HG03378 (cell line): ENCODE data around the gene RASA3.
"Not testable (repeated sequence)": the region's sequence is repeated elsewhere in the genome, so short reads cannot be mapped to it uniquely, and the experiment has no call there.

ENCODE experiments used
- ATAC-seq: cut with Tn5 transposase; IDR thresholded peaks from one replicate; pipeline ENCODE4 v1.9.1; 2021; ENCODE audit warnings: mild to moderate bottlenecking, moderate library complexity; ENCODE audit not compliant: unreplicated experiment

Gene RASA3

GRCh38 chr13:114114006-114114640, 18.3 kb downstream of the RASA3 start:
- ATAC-seq = no peak

- not testable (repeated sequence) for ATAC-seq
Observed at GRCh38 chr13:114113395-114113794, 19.0 kb downstream of the RASA3 start.

DNA sequence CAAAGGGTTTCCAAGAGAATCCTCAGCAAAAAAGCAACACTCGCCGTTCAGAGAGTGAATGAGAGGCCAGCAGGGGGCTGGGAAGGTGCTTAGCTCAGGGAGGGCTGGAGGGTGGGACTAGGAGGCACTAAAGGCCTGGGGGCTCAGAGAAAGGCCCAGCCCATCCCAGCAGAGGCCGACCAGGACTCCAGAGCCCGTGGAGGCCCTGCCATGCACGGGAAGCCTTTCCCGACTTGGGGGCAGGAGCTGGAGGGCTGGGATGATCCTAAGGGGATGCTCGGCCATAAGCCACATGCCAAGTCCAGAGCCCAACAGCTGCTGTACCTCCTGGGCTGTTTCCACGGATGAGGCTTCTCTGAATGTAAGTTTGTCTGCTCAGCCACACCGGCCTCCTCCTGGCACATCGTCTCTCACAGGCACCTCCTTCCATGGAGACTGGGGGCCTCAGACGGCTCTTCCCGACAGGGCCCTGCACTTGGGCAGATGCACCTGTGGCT, 19.5 kb downstream of the RASA3 start:
- no peak for ATAC-seq

DNA sequence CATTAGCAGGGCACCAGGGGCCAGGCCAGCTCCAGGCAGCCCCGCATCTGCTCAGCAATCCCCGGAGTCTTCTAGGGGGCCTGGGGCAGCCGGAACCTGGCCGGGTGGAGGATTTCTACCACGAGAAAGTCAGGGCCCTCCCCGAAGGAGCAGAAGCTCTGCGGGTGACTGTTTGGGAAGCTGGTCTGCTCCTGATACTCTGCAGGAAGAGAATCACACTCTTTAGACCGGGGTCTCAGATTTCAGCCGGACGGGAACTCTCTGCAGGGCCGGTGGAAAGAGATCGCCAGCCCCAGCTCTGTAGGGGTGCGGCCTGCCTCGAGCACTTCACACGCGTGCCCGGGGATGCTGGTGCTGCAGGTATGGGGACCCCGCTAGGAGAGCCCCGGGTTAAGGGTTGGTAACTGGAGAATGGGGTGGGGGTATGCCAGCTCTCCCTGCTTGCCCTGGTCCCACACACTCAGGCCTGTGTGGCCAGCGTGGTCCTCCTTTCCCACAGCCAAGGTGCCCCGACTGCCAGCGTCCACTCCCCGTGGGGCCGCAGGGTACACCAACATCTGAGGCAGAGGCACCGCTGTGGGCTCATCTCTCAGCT, 20.1 kb downstream of the RASA3 start:
- ATAC-seq = no peak

DNA sequence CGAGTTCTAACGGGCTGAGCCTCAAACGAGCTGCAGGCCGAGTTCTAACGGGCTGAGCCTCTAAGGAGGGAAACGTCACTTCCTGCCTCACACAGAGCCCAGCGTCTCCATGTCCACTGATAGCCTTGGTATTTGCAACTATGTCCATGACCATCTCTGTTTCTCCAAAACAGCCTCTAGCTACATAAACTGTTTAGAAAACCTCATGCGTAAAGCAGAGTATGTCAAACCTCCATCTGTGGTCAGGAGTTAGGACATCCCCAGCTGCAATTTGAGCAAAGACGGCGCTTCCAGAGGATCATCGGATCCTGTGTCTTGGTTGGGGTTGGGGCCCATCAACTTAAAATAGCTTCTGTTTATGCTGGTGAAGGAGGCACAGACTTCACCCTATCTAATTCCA, 20.8 kb downstream of the RASA3 start:
- no peak for ATAC-seq

DNA sequence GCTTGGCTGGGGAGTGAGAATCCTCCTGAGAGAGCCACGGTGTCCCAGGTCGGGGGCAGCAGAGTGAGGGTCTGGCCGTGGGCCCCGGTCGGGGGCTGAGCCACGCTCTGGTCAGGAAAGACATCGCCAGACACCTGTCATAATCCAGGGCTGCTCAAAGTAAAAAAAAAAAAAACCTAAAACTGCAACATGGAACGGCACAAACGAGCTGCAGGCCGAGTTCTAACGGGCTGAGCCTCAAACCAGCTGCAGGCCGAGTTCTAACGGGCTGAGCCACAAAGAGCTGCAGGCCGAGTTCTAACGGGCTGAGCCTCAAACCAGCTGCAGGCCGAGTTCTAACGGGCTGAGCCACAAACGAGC, 21.6 kb downstream of the RASA3 start:
- ATAC-seq = not testable (repeated sequence)

DNA sequence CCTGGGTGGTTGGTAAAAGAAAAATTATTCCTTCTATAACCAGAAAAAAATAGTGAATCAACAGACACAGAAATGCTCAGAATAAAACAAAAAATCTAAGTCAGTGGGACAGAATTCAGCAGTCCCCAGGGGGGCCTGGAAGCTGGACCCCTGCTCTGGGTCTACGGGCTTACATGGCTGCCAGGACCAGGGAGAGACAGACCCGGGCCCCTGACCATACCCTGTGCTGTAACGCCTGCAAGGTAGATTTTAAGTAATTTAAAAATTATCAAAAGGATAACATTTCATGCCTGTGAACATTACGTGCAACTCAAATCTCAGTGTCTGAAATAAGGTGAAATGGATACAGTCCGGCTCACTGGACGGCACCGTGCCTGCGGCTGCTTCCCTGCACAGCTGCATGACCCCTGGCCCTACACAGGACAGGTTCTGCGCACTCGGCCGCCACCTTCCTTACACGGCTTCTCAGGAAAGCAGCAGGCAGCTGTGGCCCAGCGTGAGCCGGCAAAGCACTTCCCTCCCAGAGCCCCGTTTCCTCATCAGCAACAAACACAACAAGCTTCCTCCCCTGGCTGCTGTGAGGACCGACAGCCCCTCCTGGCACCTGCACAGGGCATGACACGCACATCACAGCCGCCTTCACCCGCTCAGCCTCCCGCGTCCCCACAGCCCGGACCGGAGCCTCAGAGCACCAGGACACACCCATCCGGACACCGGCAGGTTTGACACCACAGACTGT, 22.2 kb downstream of the RASA3 start:
- no peak for ATAC-seq

DNA sequence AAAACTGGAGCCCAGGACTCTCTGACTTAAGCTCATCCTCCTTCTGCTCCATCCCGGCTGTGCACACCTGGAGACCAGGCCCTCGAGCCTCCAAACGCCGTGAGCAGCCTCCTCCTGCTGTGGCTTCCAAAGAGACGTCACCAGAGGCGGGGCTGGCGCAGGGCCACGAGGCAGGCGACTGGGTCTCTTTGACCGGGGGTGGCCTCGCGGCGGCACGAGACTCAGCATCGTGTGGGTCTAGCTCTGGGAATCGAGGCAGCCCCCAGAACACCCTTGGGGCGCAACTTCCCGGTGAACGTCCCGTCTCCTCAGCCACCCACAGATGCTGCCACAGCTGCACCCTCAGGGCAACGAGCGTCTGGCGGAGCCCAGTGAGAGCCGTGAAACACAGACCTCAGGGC, 22.8 kb downstream of the RASA3 start:
- ATAC-seq = no peak

GRCh38 chr13:114108894-114109293, 23.5 kb downstream of the RASA3 start:
- no peak for ATAC-seq

- ATAC-seq = no peak
Observed at GRCh38 chr13:114108141-114108761, 24.2 kb downstream of the RASA3 start.

DNA sequence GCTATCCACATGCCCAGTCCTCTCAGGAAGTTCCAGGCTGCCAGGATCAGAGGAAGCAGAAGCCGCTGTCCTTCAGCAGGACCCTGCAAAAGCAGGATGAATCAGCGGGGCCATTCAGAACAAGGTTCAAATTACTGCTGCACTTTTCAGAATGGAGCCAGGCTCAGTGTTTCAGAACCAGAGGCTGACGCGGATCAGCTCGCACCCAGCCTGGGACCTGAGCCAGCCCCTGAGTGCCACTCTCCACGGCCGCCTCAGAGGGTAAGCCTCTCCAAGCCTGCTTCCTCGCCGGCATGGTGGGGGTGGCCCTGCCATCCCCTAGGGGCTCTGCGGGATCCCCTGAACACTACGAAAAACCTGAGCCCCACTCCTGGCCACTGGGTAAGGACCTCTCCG, 24.7 kb downstream of the RASA3 start:
- ATAC-seq = no peak

DNA sequence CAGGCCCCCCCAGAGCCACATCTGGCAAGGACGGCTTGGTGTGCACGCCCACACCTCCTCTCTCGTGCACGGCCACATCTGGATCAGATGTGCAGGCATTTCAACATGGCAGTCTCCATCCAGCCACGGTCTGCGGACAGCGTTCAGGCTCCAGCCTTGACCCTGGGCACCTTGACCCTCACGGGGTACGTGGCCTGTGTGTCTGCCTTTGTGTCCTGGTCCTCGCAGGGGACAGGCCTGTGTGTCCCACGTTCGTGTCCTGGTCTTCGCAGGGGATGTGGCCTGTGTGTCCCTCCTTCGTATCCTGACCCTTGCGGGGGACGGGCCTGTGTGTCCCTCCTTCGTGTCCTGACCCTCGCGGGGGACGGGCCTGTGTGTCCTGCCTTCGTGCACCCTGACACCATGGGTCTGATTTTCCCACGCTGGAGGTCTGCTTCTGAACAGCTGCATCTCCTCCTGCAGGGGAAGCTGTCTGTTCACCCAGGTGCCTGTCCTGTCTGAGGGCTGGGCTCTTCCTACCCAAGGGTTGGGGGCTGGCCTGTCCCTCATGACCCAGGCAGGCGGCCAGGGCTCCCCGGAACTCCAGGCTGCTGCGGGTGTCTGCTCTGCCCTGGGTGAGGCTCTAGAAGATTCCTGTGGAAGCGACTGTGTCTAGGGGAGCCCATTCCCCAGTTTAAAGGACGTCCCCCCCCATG, 25.3 kb downstream of the RASA3 start:
- no peak for ATAC-seq

DNA sequence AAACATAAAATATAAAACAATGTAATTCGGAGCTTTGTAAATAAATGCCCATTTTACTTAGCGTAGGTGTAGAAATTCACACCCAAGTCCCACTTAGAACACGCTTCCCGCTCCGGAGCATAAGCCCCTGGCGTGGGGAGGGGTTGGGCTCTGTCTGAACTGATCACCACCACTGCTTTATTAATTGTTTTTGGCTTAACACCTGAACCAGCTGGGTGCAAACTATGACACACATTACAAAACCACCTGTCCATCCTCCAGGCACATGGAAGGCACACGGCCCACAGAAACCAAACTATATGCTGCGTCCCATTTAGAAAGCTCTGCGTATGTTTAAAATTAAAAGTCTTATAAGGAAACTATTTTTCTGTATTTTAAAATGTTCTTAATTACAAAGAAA, 25.9 kb downstream of the RASA3 start:
- no peak for ATAC-seq

GRCh38 chr13:114105521-114106225, 26.8 kb downstream of the RASA3 start:
- ATAC-seq = no peak

GRCh38 chr13:114104655-114105520, 27.5 kb downstream of the RASA3 start:
- no peak for ATAC-seq

DNA sequence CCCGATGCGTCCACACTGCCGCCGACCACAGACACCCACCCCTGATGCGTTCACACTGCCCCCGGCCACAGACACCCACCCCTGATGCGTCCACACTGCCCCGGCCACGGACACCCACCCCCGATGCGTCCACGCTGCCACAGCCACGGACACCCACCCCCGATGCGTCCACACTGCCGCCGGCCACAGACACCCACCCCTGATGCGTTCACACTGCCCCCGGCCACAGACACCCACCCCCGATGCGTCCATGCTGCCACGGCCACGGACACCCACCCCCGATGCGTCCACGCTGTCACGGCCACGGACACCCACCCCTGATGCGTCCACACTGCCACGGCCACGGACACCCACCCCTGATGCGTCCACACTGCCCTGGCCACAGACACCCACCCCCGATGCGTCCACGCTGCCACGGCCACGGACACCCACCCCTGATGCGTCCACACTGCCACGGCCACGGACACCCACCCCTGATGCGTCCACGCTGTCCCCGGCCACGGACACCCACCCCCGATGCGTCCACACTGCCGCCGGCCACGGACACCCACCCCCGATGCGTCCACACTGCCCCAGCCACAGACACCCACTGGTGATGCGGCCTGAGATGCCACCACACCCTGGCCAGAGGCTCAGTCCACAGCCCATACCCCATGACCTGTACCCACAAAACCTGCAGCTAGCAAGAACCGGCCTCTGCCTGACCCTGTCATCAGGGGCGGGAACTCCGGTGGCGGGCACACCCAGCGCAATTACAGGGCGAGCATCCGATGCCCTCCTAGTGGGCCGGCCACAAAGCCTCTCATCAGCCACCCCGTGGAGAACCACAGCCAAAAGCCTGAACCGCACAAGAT, 28.4 kb downstream of the RASA3 start:
- ATAC-seq = no peak

GRCh38 chr13:114103289-114103621, 29.2 kb downstream of the RASA3 start:
- ATAC-seq = not testable (repeated sequence)

- no peak for ATAC-seq
Observed at GRCh38 chr13:114102521-114103288, 29.7 kb downstream of the RASA3 start.
